ENCODE measurements around the gene FYTTD1.
"Not testable (repeated sequence)": the region's sequence is repeated elsewhere in the genome, so short reads cannot be mapped to it uniquely, and the experiment has no call there.

FYTTD1 gene

GRCh38 chr3:197749601-197750395 lies at the start of gene FYTTD1:
FYTTD1 (plus strand) TSS chr3:197749883; CDS start chr3:197749972, 89 bp downstream.
- DNase-seq = peak; percentile 55 to 96 (median 89)

- no peak for DNase-seq
These were observed 49.6 kb upstream of the FYTTD1 start for GRCh38 chr3:197700095-197700494.

GRCh38 chr3:197701841-197702240 lies 47.8 kb upstream of the FYTTD1 start:
- DNase-seq = no peak

GRCh38 chr3:197706658-197707057 lies 43.0 kb upstream of the FYTTD1 start:
- no peak for DNase-seq

GRCh38 chr3:197709135-197709534 lies 40.5 kb upstream of the FYTTD1 start:
- no peak for DNase-seq

- DNase-seq = not testable (repeated sequence)
These were observed 38.7 kb upstream of the FYTTD1 start for GRCh38 chr3:197710965-197711364.

GRCh38 chr3:197711973-197712707 lies 37.5 kb upstream of the FYTTD1 start:
- DNase-seq = peak; percentile 3 to 91 (median 75)

- no peak for DNase-seq
These were observed 36.2 kb upstream of the FYTTD1 start for GRCh38 chr3:197713477-197713822.

- DNase-seq = no peak
These were observed 35.4 kb upstream of the FYTTD1 start for GRCh38 chr3:197714251-197714650.

- DNase-seq = no peak
These were observed 30.8 kb upstream of the FYTTD1 start for GRCh38 chr3:197718891-197719290.

- DNase-seq = no peak
These were observed 29.0 kb upstream of the FYTTD1 start for GRCh38 chr3:197720694-197721093.

GRCh38 chr3:197722734-197723133 lies 26.9 kb upstream of the FYTTD1 start:
- no peak for DNase-seq

- DNase-seq = not testable (repeated sequence)
These were observed 21.8 kb upstream of the FYTTD1 start for GRCh38 chr3:197727878-197728277.

GRCh38 chr3:197728487-197728886 lies 21.2 kb upstream of the FYTTD1 start:
- DNase-seq = no peak

GRCh38 chr3:197730200-197730599 lies 19.5 kb upstream of the FYTTD1 start:
- no peak for DNase-seq

- DNase-seq = not testable (repeated sequence)
These were observed 18.9 kb upstream of the FYTTD1 start for GRCh38 chr3:197730770-197731169.

GRCh38 chr3:197731483-197731882 lies 18.2 kb upstream of the FYTTD1 start:
- DNase-seq = not testable (repeated sequence)

GRCh38 chr3:197733042-197733441 lies 16.6 kb upstream of the FYTTD1 start:
- no peak for DNase-seq

- DNase-seq = no peak
These were observed 14.9 kb upstream of the FYTTD1 start for GRCh38 chr3:197734667-197735318.

- peak in 8 of 58 donors; percentile 22 to 51 (median 38) for DNase-seq
These were observed 13.6 kb upstream of the FYTTD1 start for GRCh38 chr3:197736010-197736490.

- DNase-seq = peak; percentile 69 to 98 (median 95)
These were observed 13.0 kb upstream of the FYTTD1 start, which contains the start of gene RUBCN for GRCh38 chr3:197736491-197737318. RUBCN (minus strand) TSS chr3:197736904; CDS start chr3:197736719, 185 bp downstream.

Data from anterior cingulate cortex (tissue), 58 donors.